ENCODE data around the gene DNAJC5G.

GRCh38 chr2:27280826-27281225 is 5.6 kb downstream of the DNAJC5G start:
- TF ChIP-seq POLR2A (IDR thresholded peaks at IDR 0.05): no peak
- no peak for TF ChIP-seq CTCF (IDR thresholded peaks at IDR 0.05)
